Measurements from ENCODE around the gene FLOT2.

DNA sequence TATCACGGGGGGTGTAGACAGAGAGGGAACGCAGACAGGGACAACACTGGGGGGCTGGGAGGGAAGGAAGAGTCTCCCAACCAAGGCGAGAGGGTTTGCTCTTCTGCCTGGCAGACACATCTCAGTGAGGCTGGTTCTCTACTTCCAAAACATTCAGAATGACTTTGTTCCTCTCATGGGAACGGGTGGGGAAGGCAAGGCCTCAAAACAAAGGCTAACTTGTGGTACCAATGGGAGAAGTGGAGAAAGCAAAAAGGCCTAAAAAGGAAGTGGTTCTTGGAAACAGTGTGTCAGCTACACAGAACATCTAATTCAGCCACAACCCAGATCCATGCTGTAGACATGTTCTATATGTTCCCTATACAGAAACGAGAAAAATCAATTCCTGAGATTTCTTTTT is 7.5 kb downstream of the FLOT2 start:
- no peak for TF ChIP-seq RAD21 (IDR thresholded peaks at IDR 0.05 in 1 of 2, conservative IDR thresholded peaks at IDR 0.05 in 1 of 2; ENCODE audit: low read depth in 2 of 2, low read length in 2 of 2)
- no peak for TF ChIP-seq POLR2A (IDR thresholded peaks at IDR 0.05; ENCODE audit: control extremely low read depth in 1 of 2, low read depth in 2 of 2, low read length in 2 of 2)
- TF ChIP-seq, protein P1, sequence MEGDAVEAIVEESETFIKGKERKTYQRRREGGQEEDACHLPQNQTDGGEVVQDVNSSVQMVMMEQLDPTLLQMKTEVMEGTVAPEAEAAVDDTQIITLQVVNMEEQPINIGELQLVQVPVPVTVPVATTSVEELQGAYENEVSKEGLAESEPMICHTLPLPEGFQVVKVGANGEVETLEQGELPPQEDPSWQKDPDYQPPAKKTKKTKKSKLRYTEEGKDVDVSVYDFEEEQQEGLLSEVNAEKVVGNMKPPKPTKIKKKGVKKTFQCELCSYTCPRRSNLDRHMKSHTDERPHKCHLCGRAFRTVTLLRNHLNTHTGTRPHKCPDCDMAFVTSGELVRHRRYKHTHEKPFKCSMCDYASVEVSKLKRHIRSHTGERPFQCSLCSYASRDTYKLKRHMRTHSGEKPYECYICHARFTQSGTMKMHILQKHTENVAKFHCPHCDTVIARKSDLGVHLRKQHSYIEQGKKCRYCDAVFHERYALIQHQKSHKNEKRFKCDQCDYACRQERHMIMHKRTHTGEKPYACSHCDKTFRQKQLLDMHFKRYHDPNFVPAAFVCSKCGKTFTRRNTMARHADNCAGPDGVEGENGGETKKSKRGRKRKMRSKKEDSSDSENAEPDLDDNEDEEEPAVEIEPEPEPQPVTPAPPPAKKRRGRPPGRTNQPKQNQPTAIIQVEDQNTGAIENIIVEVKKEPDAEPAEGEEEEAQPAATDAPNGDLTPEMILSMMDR (IDR thresholded peaks at IDR 0.05; ENCODE audit: control extremely low read depth in 1 of 3, insufficient read depth in 1 of 3, low read depth in 1 of 3, low read length in 3 of 3) = no peak
- TF ChIP-seq YY1 (IDR thresholded peaks at IDR 0.05; ENCODE audit: low read depth, low read length) = no peak
- TF ChIP-seq, protein P2, sequence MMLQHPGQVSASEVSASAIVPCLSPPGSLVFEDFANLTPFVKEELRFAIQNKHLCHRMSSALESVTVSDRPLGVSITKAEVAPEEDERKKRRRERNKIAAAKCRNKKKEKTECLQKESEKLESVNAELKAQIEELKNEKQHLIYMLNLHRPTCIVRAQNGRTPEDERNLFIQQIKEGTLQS (IDR thresholded peaks at IDR 0.05; ENCODE audit: insufficient read depth, low read depth, low read length) = no peak
- no peak for TF ChIP-seq POLR2AphosphoS5 (IDR thresholded peaks at IDR 0.05; ENCODE audit: low read depth, low read length)
- TF ChIP-seq TBP (IDR thresholded peaks at IDR 0.05; ENCODE audit: low read depth, low read length) = no peak
- no peak for TF ChIP-seq HDAC2 (IDR thresholded peaks at IDR 0.05; ENCODE audit: borderline replicate concordance in 1 of 2, low read depth in 2 of 2, low read length in 2 of 2)

Data from H1 (cell line).